Iris pigment epithelial cell (primary cell): ENCODE results near the gene SETBP1.

ENCODE experiments used
- DNase-seq: peaks from one replicate; pipeline ENCODE4 v3.0.0-alpha.2; 2011; ENCODE audit warnings: low read depth

Gene SETBP1

DNA sequence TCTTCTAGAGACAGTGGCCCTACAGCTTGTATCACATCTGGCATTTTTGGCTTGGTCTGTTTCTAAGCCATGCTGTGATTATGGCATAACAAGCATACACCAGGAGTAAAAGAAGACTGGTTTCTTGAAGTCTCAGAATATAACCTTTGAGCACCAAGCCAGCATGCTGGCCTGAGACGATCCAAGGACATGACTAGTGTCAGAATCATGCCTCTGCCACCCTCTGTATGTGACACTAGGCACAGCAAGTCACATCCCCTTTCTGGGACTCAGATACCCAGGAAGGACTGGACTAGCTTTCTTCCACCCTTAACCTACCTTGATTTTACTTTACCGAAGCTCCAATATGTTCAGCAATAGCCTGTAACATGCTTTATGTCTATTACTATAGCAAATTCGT, 345.5 kb downstream of the SETBP1 start:
- DNase-seq, result no peak

DNA sequence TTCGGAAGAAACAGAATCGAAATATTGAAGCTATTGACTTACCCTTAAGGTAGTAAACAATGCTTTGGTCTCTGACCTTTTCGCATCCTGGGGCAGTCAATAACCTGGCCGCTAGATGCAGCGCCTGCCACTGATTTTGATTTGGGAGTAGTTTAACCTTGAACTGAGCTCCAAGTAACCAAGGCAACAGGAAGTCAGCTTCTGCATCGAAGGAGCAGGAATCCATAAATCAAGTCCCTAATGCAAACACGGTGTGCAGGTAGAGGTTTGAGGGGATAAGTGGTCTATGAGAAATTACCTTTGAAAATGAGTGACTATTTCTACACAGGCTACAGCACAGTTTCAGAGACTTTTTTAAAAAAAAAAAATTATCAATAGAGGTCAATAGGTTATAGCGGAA, 353.5 kb downstream of the SETBP1 start:
- no peak for DNase-seq

DNA sequence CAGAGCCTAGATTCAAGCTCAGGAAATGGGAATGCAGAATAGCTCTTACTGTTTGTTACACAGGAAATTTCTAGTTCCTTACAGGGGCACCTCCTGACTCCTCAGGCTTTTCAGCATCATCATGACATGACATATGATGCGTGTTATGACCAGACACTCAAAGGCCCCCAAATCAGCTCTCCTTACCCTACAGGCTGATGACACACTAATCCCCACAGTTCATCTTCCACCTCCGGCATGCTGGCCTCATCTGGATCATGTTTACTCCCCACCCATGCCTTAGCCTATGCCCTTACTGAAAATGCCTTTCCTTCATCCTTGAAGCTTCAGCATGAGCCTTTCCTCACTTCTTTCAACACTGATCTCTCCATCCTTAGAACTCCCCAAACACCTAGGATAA, 356.9 kb downstream of the SETBP1 start:
- no peak for DNase-seq

DNA sequence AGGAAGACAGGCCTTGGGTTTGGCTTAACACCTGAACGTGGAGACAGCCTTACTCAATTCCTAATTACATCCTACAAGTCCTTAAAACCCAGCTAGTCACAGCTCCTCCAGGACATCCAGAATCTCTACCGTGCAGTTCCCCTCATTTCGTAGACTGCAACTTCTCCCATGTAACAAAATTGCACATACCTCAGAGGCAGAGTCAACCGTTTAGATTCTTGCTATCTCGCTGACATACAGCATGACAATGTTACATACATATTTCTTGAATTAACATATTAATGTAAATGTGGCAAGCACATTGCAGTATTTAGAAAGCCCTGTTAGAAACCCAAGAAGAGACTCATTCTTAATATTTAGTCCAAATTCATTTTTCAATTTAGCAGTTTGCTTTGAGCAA, 358.7 kb downstream of the SETBP1 start:
- no peak for DNase-seq

DNA sequence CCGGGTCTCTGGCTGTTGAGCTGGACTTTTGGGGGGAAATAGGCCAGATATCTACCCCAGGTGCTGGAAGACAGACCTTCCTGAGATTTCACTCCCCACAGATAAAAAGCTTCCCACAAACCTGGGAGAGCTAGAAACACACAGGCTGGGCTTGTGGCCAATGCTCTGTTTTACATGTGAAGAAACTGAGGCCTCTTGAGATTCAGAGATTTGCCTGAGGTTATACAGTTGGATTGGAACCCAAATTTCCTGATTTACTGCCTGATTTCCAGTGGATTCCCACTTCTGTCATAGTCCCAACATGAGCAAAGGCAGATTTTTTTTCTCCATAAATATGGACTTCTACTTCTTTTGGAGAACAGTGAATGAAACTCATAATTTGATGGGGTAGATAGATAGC, 360.2 kb downstream of the SETBP1 start:
- no peak for DNase-seq

DNA sequence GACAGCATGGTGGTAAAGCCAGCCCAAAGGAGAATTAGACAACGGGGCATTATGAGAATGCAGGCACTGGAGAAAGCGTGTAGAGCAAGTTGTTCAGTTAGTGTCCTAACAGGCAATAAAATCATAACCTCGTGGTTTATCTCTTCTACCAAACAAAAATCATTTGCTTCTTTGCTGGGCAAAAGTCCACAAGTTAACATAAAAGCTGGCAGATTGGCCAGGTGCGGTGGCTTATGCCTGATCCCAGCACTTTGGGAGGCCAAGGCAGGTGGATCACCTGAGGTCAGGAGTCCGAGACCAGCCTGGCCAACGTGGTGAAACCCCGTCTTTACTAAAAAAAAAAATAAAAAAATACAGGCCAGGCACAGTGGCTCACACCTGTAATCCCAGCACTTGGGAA, 364.1 kb downstream of the SETBP1 start:
- no peak for DNase-seq

DNA sequence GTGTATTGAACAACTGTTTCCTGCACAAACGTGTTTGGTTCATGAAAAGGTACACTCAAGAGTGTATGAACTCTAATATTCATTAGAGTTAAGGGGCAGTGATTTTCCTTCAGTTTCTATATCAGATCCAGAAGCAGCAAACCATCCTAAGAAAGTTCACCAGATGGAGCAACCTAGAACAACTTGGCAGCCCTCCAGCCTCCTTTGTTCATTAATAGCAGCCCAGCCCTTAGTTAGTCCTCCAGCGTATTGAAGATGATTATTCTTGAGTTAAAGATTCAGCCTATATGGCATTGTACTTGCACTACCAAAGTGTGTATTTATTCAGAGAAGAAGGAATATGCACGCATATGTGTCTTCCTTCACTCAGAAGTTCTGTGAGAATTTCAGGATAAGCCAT, 365.5 kb downstream of the SETBP1 start:
- no peak for DNase-seq

DNA sequence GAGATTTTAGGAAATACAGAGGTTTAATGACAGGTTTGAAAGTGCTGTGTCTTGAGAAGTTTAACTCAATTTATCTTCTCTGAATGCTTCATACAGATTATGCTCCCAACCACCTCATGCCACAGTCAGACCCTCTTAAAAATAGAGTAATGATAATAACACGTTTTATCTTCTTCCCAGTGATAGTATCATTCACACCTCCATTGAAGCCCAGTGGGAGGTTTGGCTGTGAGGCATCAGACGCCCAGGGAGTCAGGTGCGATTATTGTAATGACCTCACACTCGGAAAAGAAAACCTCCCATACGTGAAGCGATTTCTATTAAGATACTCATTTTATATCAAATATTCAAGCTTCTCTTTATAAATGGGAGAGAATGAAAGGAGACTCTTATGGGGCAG, 366.3 kb downstream of the SETBP1 start:
- no peak for DNase-seq

DNA sequence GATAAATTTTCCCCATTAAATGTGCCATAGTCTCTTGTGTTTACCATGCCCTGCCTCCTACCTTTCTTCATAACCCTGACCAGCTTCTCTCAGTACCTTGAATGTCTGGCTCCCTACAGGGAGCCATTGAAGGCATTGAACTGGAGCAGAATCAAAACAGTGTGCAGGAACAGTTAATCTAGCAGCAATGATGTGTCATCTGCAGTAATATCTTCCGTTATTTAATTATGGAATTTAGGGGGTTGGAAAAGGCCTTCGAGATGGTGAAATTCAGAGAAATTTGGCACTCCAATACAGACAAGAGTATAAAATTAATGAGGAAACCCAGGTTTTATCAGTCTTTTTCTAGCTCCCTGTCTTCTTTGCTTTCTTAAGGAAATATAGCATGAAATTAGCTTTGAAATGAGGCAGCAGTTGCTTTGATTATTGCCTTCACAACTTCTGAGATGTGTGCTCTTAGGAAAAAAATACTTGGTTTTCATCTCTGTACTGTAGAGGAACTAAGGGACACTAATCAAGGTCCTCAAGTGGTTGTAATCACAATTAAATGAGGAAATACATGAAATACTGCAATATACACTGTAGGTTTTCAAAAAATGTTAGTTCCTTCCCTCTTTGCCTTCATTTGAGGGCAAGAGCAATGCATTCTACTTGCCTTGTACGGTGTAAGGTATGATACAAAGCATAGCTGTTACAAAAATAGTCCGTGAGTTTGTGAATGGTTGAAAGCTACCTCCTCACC, 369.1 kb downstream of the SETBP1 start:
- DNase-seq, result peak; percentile 63

DNA sequence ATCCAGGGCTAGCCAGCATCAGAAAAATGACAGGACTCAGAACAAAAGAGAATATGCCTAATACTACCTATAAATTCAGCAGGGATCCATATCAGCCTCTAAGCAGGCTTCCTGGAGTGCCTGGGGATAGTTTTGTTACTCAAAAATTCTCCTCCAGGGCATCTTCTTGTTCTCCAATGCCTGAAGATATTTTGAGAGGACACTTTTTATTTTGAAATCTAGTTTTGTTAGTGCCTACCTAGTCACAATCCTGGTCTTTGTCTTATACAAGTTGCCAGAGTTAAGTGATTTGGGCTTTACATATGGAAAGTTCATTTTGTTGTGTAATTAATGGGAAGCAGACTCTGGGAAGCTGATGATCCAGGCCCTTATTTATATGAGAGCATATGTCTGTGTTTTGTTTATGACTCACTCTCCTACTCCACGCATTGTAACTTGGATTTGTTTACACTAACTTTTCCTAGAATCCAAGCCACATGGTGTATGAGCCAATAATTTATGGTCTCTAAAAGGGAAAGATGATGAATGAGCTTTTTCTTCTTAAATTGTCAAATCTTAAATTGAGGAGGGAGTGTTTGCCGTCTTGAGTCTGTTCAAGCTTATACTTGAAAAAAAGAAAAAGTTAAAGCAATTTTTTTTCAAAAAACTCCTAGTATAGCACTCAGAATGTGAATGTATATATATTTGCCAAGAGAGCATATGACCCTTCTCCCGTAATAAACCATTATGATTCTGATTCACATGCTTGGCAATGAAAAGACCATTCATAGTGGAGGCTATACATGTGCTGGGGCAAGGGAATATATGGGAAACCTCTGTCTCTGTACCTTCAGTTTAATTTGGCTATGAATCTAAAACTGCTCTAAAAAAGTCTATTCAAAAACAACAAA, 370.3 kb downstream of the SETBP1 start:
- DNase-seq, result peak; percentile 77

DNA sequence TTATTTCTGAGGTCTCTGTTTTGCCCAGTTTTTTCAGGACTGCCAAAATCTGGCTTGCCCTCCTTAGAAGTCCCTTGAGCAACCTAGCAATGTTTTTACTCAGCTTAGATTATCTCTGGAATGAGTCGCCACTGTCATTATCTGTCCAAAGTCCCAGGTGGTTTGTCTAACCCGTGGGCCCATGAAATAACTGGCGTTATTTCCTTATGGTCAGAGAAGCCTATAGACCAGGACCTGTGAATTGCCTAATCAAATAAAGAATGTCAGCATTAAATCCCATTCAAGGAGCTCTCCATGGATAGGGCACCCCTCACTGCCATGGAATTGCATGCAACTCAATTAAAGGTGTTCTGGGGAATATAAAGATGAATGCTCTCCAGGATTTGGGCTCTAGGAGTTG, 373.9 kb downstream of the SETBP1 start:
- DNase-seq, result no peak

DNA sequence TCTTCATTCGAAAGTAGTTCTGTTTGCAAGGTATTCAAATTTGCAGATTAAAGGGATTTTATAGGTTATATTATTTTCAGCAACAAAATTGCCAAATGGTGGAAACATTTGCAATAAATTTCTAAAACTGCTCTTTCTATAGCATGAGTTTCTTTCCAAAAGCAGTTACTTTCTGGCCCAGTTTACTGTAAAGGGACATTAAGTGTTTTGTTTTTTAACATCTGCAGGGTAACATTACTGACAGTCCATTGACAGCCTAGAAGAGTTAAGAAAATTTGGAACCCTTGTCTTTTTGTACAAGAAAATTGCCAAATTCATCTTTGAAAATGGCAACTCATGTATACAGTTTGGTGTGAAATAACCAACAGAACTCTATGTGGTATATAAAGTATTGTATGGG, 375.1 kb downstream of the SETBP1 start:
- no peak for DNase-seq

DNA sequence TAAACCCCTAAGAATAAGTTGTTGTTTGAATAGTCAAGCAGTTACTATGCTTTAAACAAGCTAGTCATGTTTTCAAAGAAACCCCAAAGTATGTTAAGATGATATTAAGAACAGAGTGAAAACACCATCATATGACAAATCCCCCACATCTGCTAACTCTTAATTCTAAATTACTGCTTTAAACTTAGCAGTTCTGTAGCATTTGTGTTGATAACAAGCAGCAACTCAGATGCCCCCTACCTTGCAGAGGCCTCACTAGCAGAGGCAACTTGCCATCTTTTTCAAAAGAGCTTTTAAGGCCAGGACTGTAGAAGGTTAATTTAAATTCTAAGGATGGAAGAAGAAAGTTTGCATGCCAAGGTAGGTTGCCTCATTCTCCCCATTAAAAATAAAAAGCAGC, 376.2 kb downstream of the SETBP1 start:
- no peak for DNase-seq

DNA sequence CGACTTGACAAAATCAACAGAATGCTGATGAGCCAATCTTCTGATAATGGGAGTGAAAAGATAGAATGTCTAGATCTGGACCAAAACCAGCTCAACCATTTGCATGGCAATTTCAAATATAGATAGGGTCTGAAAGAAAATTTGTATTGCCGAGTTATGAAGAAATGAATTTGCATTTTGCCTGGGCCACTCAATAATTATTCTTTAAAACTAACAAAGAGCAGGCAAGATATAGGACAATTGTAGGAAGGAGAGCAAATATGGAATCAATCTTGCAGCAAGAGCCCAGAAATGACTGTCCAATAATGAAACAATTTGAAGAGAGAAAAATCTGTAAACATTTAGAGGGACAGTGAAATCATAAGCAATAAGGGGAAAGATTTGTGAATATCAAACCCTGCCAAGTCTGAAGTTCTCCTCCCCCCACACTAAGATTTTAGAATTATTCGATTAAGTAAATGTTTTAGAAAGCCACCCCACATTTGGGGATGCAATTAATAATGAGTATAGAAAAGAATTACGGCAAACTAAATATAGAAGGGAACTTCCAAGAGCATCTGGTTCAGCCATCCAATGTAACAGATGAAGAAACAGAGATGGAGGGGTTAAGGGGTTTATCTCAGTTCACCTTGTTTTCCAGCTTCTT, 377.4 kb downstream of the SETBP1 start:
- no peak for DNase-seq

DNA sequence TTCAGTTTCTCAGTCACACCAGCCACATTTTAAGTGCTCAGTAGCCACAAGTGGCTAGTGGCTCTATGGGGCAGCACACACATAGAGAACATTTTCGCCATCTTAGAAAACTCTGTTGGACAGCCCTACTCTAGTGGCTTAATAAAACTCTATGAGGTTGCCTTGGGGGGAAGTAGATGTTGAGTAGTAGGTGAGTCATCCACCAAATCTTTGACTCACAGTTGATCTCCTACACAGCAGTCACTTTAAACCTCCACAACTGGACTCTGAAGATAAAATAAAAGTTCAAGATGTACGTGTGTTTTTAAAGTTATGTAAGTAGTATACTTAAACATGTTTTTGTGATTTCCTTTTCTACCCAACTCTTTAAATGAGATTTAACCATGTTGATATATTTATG, 379.0 kb downstream of the SETBP1 start:
- DNase-seq, result peak; percentile 74

DNA sequence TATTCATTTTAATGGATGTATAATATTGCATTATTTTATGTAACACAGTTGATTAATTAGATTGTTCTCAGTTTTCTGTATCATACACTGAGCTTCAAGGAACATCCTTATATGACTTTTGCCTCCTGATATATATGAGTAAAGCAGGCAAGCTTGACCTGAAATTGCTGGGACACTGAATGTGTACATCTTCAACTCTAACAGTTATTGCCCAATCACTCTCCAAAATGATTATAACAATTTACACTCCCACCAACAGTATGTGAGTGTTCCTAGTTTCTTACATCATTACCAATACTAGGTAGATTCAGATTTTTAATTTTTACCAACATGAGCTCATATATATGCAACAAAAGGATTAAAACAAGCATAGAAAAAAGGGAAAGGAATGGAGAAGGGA, 379.4 kb downstream of the SETBP1 start:
- peak; percentile 5 for DNase-seq

DNA sequence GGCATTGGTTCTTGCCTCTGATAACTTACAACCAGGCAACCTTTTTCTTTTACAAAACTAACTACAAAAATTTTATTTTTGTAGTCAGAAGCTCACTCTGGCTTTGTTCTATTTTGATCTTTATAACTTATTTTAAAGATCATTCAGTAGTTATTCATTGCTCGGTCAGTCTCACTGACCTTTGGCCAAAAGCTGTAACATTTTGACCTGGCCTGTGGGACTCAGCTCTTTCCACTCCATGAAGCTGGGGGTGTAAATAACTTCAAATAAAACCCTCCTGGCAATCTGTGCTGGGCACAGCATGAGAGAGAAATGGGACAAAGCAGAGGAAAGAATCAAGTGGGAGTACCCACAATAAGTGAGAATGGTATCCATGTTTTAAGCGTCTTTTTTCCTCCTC, 380.7 kb downstream of the SETBP1 start:
- DNase-seq, result no peak

DNA sequence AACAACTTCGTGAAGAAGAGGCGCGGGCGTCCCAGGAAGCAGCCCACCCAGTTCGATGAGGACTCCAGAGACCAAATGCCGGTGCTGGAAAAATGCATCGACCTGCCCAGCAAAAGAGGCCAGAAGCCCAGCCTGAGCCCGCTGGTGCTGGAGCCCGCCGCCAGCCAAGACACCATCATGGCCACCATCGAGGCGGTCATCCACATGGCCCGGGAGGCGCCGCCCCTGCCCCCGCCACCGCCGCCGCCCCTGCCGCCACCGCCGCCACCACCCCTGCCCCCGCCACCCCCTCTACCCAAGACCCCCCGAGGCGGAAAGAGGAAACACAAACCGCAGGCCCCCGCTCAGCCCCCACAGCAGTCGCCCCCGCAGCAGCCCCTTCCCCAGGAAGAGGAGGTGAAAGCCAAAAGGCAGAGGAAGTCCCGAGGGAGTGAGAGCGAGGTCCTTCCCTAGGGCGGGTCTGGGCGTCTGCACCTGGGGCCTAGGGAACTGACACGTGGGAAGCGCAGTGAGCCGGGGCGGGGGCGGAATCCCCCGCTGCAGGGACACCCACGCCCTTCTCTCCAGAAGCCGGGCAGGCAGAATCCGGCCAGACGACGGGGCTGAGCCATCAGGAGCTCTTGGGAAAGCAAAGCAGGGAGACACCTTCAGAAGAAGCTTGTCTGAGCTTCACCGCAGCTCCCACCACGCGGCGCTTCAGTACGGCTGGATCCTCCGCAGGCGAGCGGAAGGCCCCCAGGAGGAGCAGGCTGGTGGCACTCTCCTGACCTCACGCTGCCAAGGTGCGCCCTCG, 382.8 kb downstream of the SETBP1 start:
- no peak for DNase-seq

DNA sequence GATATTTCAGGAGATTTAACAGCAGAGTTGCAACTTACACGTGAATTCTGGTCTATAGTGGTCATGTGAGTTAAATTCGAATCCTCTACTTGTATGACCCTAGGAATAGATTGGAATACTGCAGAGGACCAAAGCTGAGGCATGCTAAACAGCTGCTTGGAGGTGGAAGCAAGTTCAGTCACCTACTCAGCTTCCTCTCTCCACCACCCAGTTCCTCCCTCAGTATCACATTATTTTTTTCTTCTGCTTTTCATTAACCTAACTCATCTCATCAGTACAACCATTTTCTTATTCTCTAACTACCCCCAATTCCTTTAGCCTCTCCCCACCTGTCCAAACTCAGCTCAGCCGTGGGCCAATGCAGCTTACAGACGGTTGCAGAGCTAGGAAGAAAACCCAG, 385.5 kb downstream of the SETBP1 start:
- no peak for DNase-seq

DNA sequence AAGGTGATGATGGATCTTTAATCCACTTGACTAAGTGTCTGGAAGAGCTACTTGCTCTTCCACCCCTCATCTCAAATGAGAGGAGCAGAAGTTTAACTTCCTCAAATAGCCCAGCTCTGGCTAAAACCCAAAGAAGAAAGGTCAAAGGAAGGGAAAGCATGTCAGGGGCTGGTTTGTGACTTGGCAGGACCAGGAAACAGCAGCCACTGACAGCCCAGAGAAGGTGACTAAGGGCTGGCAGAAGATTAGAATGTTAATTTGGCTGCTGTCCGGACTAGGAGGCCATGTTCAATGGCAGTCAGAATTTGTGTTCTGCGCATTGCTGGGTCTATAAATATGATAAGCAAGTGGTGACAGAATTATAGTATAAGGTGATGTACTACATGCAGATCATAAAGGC, 386.2 kb downstream of the SETBP1 start:
- no peak for DNase-seq

DNA sequence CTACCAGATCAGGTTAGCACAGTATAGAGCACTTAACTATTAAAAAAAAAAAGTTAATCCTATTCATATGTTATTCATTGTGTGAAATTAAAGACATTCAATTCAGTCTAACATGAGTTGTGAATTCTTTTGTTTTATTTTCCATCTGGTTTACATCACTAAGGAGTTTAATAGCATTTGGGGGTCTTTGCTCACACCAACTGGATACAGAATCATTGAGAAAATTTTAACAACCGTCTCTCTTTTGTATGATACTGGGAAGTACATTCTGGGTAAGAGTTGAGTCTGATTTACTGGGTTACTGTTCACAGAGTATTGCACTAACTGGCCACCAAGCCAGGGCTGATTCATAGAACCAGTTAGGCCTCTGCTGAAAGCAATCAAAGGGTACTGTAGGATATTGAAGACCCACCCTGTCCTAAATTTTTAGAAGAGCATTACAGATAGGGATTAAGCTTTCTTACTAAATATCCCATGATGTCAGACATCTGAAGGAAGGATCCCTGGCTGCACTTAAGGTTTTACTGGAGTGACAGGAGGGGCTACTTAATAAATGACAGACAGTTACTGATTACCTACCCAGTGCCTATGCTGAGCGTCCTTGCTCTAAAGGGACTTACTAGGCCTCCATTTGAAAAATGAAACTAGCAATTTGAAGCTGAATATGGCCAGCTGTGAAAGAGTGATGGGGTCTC, 387.9 kb downstream of the SETBP1 start:
- no peak for DNase-seq

DNA sequence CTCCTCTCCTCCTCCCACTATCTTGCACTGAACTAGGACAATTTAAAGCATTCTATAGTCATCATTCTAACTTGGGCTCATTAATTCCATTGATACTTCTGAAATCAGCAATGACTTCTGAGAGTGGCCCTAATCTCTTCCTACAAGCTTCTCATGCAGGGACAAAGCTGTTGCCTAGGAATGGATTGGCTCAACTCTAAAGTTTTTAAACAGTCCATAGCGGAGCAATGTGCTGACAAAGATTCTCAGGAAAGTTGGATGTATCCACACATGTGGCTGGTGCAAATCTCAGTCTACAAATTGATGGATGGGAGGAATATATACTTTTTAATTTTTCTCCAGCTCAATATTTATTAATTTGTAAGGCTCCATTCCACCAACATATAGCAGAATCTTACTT, 388.9 kb downstream of the SETBP1 start:
- DNase-seq, result no peak
